NCI-H2227 treated with DMSO at 0.1 percent for 48 hours (cell line): Measurements from ENCODE around the gene PCBD2.
"Not testable (repeated sequence)": the region's sequence is repeated elsewhere in the genome, so short reads cannot be mapped to it uniquely, and the experiment has no call there.

Experiments used
- DNase-seq: peaks from one replicate; lab custom pipeline; 2025; lab: John Stamatoyannopoulos, UW

The PCBD2 gene

DNA sequence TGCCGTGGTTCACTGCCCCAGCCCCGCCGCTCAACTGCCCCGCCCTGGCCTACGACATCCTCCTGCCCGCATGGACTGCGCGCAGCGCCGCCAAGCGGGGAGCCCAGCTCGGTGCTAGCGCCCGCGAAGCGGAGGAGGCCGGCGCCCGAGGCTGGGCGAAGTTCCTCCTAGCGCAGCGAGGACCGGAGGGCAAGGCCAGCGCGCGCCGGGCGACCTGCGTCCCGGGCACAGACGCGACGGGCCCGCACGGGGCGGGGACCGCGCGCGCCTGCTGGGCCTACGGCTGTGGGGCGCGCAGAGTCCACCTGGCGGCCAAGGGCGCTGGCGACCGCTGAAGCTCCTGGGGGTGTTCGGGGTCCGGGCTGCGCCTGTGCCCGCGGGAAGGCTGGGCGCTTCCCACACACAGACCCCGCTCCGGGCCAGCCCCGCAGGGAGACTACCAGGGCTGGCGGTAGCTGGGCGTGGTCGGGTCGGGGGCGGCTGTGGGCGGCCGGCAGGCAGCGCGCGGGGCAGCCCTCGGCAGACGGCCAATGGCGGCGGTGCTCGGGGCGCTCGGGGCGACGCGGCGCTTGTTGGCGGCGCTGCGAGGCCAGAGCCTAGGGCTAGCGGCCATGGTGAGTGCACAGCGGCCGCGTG lies at the start of gene PCBD2:
Gene PCBD2, plus strand, starts transcription at position 522 of the 636 bp plus-strand sequence. Its CDS starts 9 bp downstream, at position 531.
- peak; percentile 75 for DNase-seq

DNA sequence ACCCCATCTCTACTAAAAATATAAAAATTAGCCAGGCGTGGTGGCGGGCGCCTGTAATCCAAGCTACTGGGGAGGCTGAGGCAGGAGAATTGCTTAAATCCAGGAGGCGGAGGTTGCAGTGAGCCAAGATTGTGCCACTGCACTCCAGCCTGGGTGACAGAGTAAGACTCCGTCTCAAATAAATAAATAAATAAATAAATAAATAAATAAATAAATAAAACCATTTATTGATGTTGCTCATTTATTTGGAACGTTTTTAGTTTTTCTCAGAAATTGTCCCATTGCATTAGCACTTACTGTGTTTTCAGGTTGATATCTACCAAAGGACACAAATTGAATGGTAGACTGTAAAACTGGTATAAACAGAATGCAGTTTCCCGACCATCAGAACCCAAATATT lies 48.5 kb upstream of the PCBD2 start:
- DNase-seq, result not testable (repeated sequence)

DNA sequence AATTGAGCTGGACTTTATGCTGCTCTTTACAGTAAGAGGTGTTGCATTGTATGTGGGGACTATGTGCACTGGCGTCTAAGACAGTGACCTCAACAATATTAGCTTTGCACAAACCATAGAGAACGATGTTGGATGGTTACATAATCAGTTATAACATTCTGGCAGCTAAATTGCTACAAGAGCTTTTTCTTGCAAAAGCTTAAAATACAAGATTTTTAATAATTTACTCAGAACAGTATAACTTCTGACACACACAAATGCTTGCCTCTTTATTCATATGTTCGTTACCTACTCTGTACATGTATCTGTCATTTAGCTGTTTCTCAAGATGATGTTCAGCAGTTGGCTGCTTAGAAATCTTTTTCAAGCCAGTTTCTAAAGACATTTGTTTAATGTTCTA lies 47.5 kb upstream of the PCBD2 start:
- no peak for DNase-seq

DNA sequence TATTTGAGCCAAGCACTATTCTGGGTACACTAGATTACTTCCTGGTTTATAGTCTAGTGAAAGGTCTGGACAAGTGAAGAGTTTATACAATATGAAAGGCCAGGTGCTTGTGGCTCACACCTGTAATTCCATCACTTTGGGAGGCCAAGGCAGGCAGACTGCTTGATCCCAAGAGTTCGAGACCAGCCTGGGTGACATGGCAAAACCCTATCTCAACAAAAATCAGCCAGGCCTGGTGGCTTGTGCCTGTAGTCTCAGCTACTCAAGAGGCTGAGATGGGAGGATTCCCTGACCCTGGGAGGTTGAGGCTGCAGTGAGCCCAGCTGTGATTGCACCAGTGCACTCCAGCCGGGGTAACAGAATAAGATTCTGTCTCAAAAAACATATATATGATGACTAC lies 40.2 kb upstream of the PCBD2 start:
- no peak for DNase-seq

DNA sequence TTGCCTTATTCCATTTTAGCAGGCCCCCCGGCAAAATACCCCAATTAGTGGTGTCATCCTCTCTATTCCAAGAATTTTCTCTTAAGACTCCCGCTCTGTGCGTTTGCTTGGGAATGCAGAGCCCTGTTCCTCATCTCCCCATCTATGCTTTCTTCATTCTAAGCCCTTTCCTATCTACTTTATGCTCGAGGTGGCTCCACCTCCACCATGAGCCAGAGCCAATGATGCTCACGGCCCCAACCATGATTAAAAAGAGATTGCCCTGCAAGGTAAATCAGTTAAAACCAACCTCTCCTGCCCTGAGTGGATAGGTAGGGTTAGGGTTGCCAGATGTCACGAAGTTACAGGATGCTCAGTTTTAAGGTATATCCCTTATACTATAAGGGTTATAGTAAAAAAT lies 31.4 kb upstream of the PCBD2 start:
- DNase-seq, result peak; percentile 34

DNA sequence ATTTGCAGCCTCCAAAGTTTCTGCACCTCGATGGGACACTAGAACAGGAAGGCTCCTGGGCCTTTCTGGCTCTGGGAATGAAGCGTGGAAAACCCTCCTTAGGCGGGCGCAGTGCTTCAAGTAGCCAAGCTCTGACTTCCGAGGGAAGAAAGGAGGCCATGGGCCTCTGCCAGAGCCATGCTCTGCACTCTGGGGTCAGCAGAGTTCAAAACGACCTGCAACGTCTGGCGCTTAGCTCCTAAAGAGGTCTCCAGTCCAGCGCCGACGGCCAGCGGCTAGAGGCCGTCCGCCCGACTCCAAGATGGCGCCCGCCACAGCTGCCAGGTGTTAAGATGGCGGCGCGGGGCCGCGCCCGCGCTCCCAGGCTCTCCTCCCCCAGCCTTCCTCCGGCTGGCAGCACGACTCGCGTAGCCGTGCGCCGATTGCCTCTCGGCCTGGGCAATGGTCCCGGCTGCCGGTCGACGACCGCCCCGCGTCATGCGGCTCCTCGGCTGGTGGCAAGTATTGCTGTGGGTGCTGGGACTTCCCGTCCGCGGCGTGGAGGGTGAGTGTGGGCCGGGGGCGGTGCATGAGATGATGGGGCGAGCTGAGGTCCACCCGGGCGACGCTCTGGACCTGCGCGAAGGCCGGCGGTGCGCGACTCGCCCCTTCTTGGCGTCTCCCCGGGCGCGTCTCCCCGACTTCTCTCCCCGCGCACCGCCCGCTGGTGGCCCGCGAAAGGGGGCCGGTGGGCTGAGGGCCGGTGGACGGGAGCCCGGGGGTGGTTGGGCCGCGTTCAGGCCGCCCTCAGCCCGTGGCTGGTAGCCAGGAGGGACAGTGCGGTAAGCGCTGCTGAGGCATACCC lies 30.7 kb upstream of the PCBD2 start, which contains the start of gene TXNDC15:
Gene TXNDC15, plus strand, starts transcription at position 385 of the 844 bp plus-strand sequence. Its CDS starts 57 bp downstream, at position 442.
- DNase-seq, result peak; percentile 80

DNA sequence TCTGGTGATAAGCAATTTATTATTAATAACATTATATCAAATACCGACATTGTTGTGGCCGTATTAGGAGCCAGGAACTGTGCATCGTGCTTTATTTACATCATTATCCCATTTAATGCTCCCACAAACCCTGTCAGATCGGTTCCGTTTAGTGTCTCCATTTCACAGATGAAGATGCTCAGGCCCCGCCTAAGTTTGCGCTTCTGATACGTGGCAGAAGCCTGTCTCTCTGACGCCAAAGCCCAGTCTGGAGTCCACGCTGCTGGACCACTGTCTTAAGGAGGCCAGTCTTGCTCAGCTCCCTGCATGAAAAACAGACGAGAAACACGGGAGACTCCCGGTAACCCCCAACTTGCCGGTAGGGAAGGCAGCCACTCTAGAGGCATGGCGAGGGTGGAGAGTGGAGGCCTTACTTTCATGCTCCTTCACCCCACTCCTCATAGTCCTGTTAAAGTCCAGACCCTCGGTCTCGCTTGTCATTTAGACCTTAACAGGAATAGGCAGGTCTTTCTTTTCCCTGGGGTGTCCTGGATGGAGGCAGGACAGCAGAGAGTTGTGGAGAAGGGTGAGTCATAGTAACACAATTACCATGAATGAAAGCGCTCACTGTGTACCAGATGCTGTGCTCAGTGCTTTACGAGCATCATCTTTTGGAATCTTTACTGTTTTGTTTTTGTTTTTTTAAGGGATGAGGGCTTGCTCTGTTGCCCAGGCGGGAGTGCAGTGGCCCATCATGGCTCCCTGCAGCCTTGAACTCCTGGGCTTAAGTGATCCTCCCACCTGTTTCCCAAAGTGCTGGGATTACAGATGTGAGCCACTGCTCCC lies 29.9 kb upstream of the PCBD2 start:
- DNase-seq, result peak; percentile 30

DNA sequence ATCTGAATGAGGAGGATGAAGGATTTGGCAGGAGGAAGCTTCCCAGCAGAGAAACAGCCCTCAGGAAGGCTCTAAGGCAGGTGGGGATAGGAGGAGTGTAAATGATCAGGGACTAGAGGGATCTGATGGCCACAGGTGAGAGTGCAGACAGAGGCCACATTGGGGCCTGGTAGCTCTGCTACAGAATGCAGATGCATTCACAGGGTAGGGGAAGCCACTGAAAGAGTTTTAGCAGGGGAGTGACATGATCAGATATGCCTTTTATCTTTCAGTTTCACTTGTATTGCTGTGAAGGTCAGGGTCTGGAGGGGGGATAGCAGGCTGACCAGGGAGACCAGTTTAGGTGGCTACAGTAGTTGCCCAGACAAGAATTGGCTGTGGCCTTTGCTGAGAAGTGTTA lies 27.8 kb upstream of the PCBD2 start:
- DNase-seq, result no peak

DNA sequence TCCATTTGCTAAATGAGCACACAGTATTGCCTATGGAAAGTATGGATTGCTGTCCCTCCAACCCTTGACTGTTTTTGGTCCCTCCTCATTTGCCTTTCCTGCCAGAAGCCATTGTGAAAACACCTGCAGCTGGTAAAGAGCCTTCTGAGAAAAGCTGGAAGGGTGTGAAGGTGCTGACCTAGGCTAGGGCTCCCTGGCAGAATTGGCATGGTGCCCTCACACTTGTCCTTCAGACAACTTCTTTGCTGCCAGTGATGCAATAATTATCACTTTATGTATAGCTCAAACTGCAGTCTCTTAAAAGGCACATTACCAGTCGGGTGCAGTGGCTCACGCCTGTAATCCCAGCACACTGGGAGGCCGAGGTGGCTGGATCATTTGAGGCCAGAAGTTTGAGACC lies 26.5 kb upstream of the PCBD2 start:
- no peak for DNase-seq

DNA sequence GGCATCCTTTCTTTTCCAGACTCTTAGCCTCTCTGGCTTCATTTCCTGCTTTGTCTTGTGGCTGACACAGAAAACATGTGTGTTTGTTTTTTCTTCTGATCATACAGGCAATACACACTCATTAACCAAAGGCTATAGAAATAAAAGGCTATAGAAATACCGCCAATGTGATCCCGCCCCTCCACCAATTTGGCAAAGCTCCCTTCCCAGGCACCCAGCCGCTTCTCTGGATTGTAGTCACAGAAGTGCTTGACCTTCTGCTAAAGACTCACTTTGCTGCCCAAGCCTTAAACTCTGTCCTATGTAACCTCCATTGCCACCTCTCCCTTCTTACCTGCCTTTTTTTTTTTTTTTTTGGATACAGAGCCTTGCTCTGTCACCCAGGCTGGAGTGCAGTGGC lies 25.5 kb upstream of the PCBD2 start:
- no peak for DNase-seq

DNA sequence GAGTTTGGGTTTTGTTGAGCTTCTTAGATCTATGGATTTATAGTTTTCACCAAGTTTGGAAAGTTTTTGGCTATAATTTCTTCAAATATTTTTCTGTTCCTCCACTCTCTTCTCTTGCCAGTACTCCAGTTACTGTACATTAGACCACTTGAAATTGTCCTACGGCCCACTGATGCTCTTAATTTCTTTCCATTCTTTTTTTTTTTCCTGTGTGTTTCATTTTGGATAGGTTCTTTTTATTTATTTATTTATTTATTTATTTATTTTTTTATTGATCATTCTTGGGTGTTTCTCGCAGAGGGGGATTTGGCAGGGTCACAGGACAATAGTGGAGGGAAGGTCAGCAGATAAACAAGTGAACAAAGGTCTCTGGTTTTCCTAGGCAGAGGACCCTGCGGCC lies 24.0 kb upstream of the PCBD2 start:
- not testable (repeated sequence) for DNase-seq

DNA sequence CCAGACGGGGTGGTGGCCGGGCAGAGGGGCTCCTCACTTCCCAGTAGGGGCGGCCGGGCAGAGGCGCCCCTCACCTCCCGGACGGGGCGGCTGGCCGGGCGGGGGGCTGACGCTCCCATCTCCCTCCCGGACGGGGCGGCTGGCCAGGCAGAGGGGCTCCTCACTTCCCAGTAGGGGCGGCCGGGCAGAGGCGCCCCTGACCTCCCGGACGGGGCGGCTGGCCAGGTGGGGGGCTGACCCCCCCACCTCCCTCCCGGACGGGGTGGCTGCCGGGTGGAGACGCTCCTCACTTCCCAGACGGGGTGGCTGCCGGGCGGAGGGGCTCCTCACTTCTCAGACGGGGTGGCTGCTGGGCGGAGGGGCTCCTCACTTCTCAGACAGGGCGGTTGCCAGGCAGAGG lies 23.2 kb upstream of the PCBD2 start:
- not testable (repeated sequence) for DNase-seq

DNA sequence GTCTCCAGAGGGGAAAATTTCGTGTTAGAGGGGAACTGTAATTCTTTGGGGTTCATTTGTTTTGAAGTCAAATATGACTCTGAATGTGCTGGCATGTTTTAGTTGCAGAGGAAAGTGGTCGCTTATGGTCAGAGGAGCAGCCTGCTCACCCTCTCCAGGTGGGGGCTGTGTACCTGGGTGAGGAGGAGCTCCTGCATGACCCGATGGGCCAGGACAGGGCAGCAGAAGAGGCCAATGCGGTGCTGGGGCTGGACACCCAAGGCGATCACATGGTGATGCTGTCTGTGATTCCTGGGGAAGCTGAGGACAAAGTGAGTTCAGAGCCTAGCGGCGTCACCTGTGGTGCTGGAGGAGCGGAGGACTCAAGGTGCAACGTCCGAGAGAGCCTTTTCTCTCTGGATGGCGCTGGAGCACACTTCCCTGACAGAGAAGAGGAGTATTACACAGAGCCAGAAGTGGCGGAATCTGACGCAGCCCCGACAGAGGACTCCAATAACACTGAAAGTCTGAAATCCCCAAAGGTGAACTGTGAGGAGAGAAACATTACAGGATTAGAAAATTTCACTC lies 17.3 kb upstream of the PCBD2 start:
- DNase-seq, result no peak

DNA sequence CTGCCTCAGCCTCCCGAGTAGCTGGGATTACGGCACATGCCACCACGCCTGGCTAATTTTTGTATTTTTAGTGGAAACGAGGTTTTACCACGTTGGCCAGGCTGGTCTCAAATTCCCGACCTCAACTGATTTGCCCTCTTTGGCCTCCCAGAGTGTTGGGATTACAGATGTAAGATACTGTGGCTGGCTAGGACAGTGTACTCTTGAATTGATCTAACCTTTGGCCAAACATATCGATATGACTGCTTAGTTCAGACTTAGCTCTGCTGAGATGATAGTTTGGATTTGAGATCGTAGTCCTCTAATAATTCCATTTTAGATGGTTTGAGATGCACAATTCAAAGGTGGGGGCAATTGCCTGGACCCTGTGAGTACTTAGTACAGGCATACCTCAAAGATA lies 15.6 kb upstream of the PCBD2 start:
- no peak for DNase-seq

DNA sequence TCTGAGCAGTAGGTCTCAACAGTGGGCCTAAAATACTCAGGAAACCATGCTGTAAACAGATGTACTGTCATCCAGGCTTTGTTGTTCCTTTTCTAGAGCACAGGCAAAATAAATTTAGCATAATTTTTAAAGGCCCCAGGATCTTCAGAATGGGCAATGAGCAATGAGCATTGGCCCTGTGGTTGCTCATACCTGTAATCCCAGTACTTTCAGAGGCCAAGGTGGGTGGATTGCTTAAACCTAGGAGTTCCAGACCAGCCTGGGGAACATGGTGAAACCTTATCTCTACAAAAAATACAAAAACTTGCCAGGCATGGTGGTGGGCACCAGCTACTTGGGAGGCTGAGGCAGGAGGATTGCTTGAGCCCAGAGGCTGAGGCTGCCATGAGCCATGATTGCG lies 13.5 kb upstream of the PCBD2 start:
- no peak for DNase-seq

DNA sequence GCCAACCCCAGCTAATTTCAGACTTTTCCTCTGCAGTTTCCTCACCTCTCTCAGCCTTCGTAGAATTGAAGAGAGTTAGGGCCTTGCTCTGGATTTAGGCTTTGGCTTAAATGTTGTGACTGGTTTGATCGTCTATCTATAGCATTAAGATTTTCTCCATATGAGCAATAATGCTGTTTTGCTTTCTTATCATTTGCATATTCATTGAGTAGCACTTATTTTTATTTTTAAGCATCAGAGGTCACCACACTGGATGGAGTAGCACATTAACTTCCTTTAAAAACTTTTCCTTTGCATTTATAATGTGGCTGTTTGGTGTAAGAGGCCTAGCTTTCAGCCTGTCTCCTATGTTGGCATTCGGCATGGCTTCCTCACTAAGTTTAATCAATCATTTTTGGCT lies 12.6 kb upstream of the PCBD2 start:
- no peak for DNase-seq

DNA sequence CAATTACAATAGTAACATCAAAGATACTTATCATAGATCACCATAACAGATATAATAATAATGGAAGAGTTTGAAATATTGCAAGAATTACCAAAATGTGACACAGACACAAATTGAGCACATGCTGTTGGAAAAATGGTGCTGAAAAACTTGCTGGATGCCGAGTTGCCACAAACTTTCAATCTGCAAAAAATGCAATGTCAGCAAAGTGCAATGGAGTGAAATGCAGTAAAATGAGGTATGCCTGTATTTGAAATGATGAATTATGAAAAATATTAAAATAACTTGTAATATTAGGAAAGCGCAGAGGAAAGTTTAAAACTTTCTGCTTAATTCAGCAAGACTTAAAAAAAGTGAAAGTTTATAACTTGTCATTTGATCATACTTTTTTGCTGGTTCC lies 12.0 kb upstream of the PCBD2 start:
- DNase-seq, result no peak

DNA sequence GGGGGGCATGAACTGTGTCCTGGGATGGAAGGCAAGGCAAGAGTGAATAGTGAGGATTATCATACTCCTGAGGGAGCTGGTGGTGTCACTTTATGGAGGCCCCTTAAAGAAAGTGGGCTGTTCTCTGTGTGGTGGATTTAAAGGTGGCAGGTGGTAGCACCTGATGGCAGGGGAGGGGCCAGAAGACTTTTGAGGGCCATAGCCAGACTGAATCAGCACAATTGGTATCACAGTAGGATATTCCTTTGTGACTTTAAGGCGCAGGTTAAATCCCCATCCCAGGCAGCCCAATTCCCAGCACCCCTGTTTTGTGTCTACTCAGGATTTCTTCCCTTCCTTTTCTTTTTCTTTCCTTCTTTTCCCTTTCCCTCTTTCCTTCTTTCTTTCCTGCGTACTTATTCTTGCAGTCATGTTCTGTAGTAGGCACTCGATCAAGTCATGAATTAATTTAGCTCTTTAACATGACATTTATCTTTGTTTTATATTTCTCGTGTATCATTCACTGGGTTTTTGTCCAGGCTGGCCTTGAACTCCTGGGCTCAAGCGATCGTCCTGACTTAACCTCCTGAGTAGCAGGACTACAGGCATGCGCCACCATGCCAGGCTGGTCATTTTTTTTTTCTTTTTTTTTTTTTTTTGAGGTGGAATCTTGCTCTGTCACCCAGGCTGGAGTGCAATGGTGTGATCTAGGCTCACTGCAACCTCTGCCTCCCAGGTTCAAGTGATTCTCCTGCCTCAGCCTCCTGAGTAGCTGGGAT lies 11.0 kb upstream of the PCBD2 start:
- DNase-seq, result no peak

DNA sequence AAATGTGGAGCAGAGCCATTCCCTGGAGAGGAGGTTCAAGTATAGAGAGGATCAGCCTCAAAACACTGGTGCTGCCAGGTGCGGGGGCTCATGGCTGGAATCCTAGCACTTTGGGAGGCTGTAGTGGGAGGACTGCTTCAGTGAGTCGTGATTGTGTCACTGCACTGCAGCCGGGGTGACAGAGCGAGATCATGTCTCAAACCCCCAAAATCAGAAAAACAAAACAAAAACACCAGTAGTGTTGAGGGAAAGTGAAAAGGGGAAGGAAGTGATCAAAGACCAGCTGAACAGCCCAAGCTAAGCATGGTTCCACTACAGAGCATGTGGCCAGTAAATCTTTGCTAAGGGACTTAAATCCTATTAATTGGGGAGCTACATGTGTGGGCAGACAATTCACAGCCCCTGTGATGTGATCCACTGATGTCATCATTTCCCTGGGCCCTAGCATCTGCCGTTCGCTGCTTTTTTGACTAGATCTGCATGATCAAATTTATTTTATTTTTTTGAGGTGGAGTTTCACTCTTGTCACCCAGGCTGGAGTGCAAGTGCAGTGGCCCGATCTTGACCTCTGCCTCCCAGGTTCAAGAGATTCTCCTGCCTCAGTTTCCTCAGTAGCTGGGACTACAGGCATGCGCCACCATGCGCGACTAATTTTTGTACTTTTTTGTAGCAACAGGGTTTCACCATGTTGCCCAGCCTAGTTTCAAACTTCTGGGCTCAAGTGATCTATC lies 2.7 kb upstream of the PCBD2 start:
- no peak for DNase-seq

DNA sequence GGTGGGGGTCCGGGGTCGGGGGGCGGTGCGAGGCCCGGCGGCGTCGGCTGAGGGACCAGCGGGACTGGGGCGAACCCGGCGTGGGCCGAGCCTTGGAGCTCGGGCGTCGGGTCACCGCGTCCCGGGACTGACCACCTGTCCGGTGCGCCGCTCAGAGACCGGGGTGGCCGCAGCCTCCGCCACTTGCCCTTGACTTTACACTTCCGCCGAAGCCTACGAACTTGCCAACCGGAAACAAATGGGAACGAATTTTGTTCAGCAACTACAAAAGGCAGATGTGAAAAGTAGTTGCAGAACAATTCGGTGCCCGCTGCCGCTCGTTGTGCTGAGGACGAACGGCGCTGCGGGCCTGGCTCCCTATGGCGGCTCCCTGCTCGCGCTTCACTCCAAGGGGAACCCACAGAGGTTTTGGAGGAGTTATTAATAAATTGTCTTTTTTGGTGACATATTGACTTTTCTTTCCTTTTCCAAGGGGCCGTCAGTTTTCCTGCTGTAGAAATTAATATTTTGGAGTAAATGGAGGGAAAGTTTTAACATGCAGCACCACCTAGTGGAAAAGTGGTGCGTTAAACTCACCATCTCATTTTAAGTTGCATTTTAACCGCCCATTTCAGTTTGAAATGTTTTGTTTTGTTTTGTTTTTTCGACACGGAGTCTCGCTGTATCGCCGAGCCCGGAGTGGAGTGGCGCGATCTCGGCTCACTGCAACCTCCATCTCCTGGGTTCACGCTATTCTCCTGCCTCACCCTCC lies 490 bp downstream of the PCBD2 start:
- DNase-seq, result peak; percentile 57
